Glomerular visceral epithelial cell (primary cell): Measurements from ENCODE around the gene PARD3B.

Experiments used
- DNase-seq: peaks from one replicate; pipeline ENCODE4 v3.0.0-alpha.2; 2016; ENCODE audit errors: extremely low spot score

Gene PARD3B

GRCh38 chr2:204657024-204657423 is 111.7 kb downstream of the PARD3B start:
- no peak for DNase-seq

- no peak for DNase-seq
These were observed 117.7 kb downstream of the PARD3B start for GRCh38 chr2:204662956-204663355.

- DNase-seq = no peak
These were observed 118.6 kb downstream of the PARD3B start for GRCh38 chr2:204663816-204664425.

- peak; percentile 58 for DNase-seq
These were observed 119.4 kb downstream of the PARD3B start for GRCh38 chr2:204664708-204665121.

GRCh38 chr2:204665207-204665606 is 119.9 kb downstream of the PARD3B start:
- DNase-seq = peak; percentile 81

- no peak for DNase-seq
These were observed 120.5 kb downstream of the PARD3B start for GRCh38 chr2:204665771-204666170.

GRCh38 chr2:204667990-204668389 is 122.7 kb downstream of the PARD3B start:
- DNase-seq = no peak

- DNase-seq = no peak
These were observed 124.1 kb downstream of the PARD3B start for GRCh38 chr2:204669382-204669781.

GRCh38 chr2:204670124-204670523 is 124.8 kb downstream of the PARD3B start:
- DNase-seq = no peak

- no peak for DNase-seq
These were observed 125.5 kb downstream of the PARD3B start for GRCh38 chr2:204670756-204671155.

GRCh38 chr2:204672772-204673171 is 127.5 kb downstream of the PARD3B start:
- no peak for DNase-seq

- DNase-seq = peak; percentile 46
These were observed 128.6 kb downstream of the PARD3B start for GRCh38 chr2:204673877-204674276.

GRCh38 chr2:204678031-204678430 is 132.8 kb downstream of the PARD3B start:
- no peak for DNase-seq

- no peak for DNase-seq
These were observed 135.3 kb downstream of the PARD3B start for GRCh38 chr2:204680576-204680975.

- peak; percentile 4 for DNase-seq
These were observed 136.1 kb downstream of the PARD3B start for GRCh38 chr2:204681412-204681811.

GRCh38 chr2:204683384-204683783 is 138.1 kb downstream of the PARD3B start:
- DNase-seq = no peak

- DNase-seq = no peak
These were observed 141.1 kb downstream of the PARD3B start for GRCh38 chr2:204686406-204686805.

GRCh38 chr2:204687776-204688175 is 142.5 kb downstream of the PARD3B start:
- DNase-seq = no peak

GRCh38 chr2:204691911-204692510 is 146.7 kb downstream of the PARD3B start:
- DNase-seq = peak; percentile 80

GRCh38 chr2:204692790-204693189 is 147.5 kb downstream of the PARD3B start:
- no peak for DNase-seq

GRCh38 chr2:204693262-204693661 is 148.0 kb downstream of the PARD3B start:
- DNase-seq = no peak

GRCh38 chr2:204695506-204695905 is 150.2 kb downstream of the PARD3B start:
- no peak for DNase-seq

- no peak for DNase-seq
These were observed 150.8 kb downstream of the PARD3B start for GRCh38 chr2:204696124-204696523.
